ENCODE data around the gene CSMD2. TPM values are rescaled to one million over a fixed set of nuclear protein-coding genes. Genes with fewer than 3 reads are reported as not detected.

Gene CSMD2
- total and polyA plus RNA-seq, 2 of the 8 experiments (the other 6 are each of a cell fraction or from before 2014, with no cell fraction given), result 7.0 to 14.7 TPM

GRCh38 chr1:33714421-33714820, 450.6 kb downstream of the CSMD2 start:
- Histone ChIP-seq H3K23ac (ENCODE audit: insufficient read length) (no peak overlapping the region), H2AFZ (ENCODE audit: low read length) (no peak overlapping the region), H3K56ac (replicated peaks; ENCODE audit: insufficient read length, low read depth, low read length) (no peak overlapping the region), H2BK20ac (ENCODE audit: low read length) (no peak overlapping the region), H3K4me1 (replicated peaks in 1 of 4; ENCODE audit: control insufficient read depth in 3 of 4, insufficient read depth in 4 of 4, low read length in 3 of 4) (peaks cover 0 to 3% (median 0%) of the 10 kb centered on the region in 4 experiments; a peak in 1 of 7 replicates), H4K91ac (replicated peaks; ENCODE audit: insufficient read length, low read length) (no peak overlapping the region), H2BK15ac (ENCODE audit: low read length) (no peak overlapping the region), H4K8ac (ENCODE audit: extremely low read depth, insufficient read depth, low read length) (no peak overlapping the region), H3K36me3 (ENCODE audit: control insufficient read depth in 2 of 4, insufficient read depth in 4 of 4, low read length in 3 of 4) (peaks cover 3 to 18% (median 11%) of the 10 kb centered on the region in 4 experiments; a peak in 6 of 8 replicates), H4K20me1 (replicated peaks in 1 of 2; ENCODE audit: control insufficient read depth in 1 of 2, insufficient read depth in 2 of 2, low read length in 2 of 2) (peaks cover 0 to 2% of the 10 kb centered on the region in 2 experiments), H3K27me3 (replicated peaks in 1 of 4; ENCODE audit: control insufficient read depth in 3 of 4, extremely low read depth in 1 of 4, insufficient read depth in 3 of 4, low read length in 3 of 4) (no peaks in the 10 kb centered on the region), H3K4me3 (ENCODE audit: extremely low read depth in 1 of 4, insufficient read depth in 2 of 4, low read depth in 3 of 4, low read length in 4 of 4) (no peak overlapping the region), H2BK5ac (ENCODE audit: low read depth, low read length) (no peak overlapping the region), H3K79me2 (ENCODE audit: control insufficient read depth in 1 of 2, insufficient read depth in 2 of 2, low read length in 2 of 2) (no peaks in the 10 kb centered on the region), H2BK120ac (replicated peaks; ENCODE audit: low read depth, low read length) (no peak overlapping the region), H2AK5ac (ENCODE audit: low read depth, low read length) (no peak overlapping the region), H3K79me1 (ENCODE audit: low read depth, low read length) (no peaks in the 10 kb centered on the region; the same call in 1 of the 2 replicates), H3K23me2 (ENCODE audit: low read depth, low read length) (no peaks in the 10 kb centered on the region), H4K5ac (ENCODE audit: insufficient read length, low read depth, low read length) (no peak overlapping the region), H2BK12ac (ENCODE audit: low read depth, low read length) (no peak overlapping the region), H3K4ac (replicated peaks; ENCODE audit: insufficient read length, low read depth, low read length) (no peak overlapping the region), H3K4me2 (ENCODE audit: insufficient read depth in 1 of 2, low read depth in 2 of 2, low read length in 2 of 2) (no peak overlapping the region), H3K18ac (ENCODE audit: extremely low read depth, low read length) (no peak overlapping the region), H3K9me3 (ENCODE audit: insufficient read depth in 2 of 2, low read depth in 1 of 2, low read length in 1 of 2) (no peaks in the 10 kb centered on the region), H3K9ac (replicated peaks in 1 of 4; ENCODE audit: extremely low read depth in 1 of 4, low read depth in 3 of 4, low read length in 3 of 4) (no peak overlapping the region), H3K14ac (ENCODE audit: insufficient read length) (no peak overlapping the region), H3K27ac (ENCODE audit: low read depth, low read length) (no peak overlapping the region)
- WGBS, 2 experiments (ENCODE audit: extremely low coverage in 1 of 2, insufficient coverage in 1 of 2, insufficient read length in 1 of 2, insufficient replicate concordance in 2 of 2, low coverage in 1 of 2, low lambda C conversion rate in 2 of 2, missing lambda C conversion rate in 1 of 2), result 94% methylated on average over 14 of the region's 18 CpGs; no CpG with 5 or more reads in 1 of the 2 experiments
- DNase-seq (ENCODE audit: low read depth in 1 of 2, low spot score in 2 of 2), result no peak
- POLR2A ChIA-PET (ENCODE audit: partially characterized antibody), result no interaction called here
- FAIRE-seq, result no peak
- CTCF ChIA-PET (ENCODE audit: partially characterized antibody), result interaction anchor here (3.0 kb wide), 1 partner anchor 10 kb away, joined by 9 read pairs; no protein-coding TSS in a partner anchor
- no peak for TF ChIP-seq ATF2 (IDR thresholded peaks at IDR 0.05; ENCODE audit: low read length)
- no peak for TF ChIP-seq SRF (IDR thresholded peaks at IDR 0.05; ENCODE audit: low read depth, low read length)
- TF ChIP-seq USF2 (IDR thresholded peaks at IDR 0.05; ENCODE audit: low read length), result no peak
- no peak for TF ChIP-seq CTBP2 (IDR thresholded peaks at IDR 0.05; ENCODE audit: borderline replicate concordance, insufficient read depth, insufficient read length, low read length)
- TF ChIP-seq SP2 (IDR thresholded peaks at IDR 0.05; ENCODE audit: low read length), result no peak
- no peak for TF ChIP-seq SIX5 (IDR thresholded peaks at IDR 0.05; ENCODE audit: low read depth, low read length)
- TF ChIP-seq EZH2 (IDR thresholded peaks at IDR 0.05; ENCODE audit: low read depth, low read length, severe bottlenecking), result no peak
- no peak for TF ChIP-seq SIRT6 (IDR thresholded peaks at IDR 0.05; ENCODE audit: low read length)
- TF ChIP-seq MAX (IDR thresholded peaks at IDR 0.05), result no peak
- no peak for TF ChIP-seq RFX5 (IDR thresholded peaks at IDR 0.05; ENCODE audit: borderline replicate concordance, low read depth, low read length)
- no peak for TF ChIP-seq SIN3A (conservative IDR thresholded peaks at IDR 0.05 in 1 of 2, IDR thresholded peaks at IDR 0.05 in 1 of 2; ENCODE audit: low read depth in 1 of 2, low read length in 2 of 2)
